SJCRH30 (cell line): ENCODE data around the gene BMP10. TPM values are rescaled to one million over a fixed set of nuclear protein-coding genes. Genes with fewer than 3 reads are reported as not detected.

Experiments used
- DNase-seq, 2 experiments: peaks; one replicate each; pipeline ENCODE4 v3.0.0-alpha.2; 2015 to 2020
- H3K27ac ChIP-seq: fragments of 250-450 bp; sonication (Bioruptor Pico); 2 replicates; pipeline ENCODE4 v1.5.1; 2020; ENCODE audit warnings: mild to moderate bottlenecking, moderate library complexity
- H3K27me3 ChIP-seq: fragments of 250-450 bp; sonication (Bioruptor Pico); 2 replicates; pipeline ENCODE4 v1.5.1; 2020; ENCODE audit warnings: mild to moderate bottlenecking, moderate library complexity
- H3K36me3 ChIP-seq: fragments of 250-450 bp; sonication (Bioruptor Pico); 2 replicates; pipeline ENCODE4 v1.5.1; 2020; ENCODE audit warnings: mild to moderate bottlenecking, moderate library complexity
- H3K4me1 ChIP-seq: fragments of 250-450 bp; sonication (Bioruptor Pico); 2 replicates; pipeline ENCODE4 v1.5.1; 2020; ENCODE audit warnings: mild to moderate bottlenecking, moderate library complexity
- H3K4me3 ChIP-seq: fragments of 250-450 bp; sonication (Bioruptor Pico); 2 replicates; pipeline ENCODE4 v1.5.1; 2020; ENCODE audit warnings: mild to moderate bottlenecking, moderate library complexity
- H3K9me3 ChIP-seq: fragments of 250-450 bp; sonication (Bioruptor Pico); replicated peaks from 2 replicates; pipeline ENCODE4 v1.5.1; 2020; ENCODE audit warnings: mild to moderate bottlenecking, moderate library complexity
- total RNA-seq: library from RNA; depleted of rRNA; stranded (reverse); fragments of >200 nt; shearing (Covaris generic); gene quantifications from 2 replicates; pipeline ENCODE4 v1.2.3, GENCODE V29; 2014; rRNA removed

BMP10 gene
- total RNA-seq, 1 experiment from 2014 or later: not detected

DNA sequence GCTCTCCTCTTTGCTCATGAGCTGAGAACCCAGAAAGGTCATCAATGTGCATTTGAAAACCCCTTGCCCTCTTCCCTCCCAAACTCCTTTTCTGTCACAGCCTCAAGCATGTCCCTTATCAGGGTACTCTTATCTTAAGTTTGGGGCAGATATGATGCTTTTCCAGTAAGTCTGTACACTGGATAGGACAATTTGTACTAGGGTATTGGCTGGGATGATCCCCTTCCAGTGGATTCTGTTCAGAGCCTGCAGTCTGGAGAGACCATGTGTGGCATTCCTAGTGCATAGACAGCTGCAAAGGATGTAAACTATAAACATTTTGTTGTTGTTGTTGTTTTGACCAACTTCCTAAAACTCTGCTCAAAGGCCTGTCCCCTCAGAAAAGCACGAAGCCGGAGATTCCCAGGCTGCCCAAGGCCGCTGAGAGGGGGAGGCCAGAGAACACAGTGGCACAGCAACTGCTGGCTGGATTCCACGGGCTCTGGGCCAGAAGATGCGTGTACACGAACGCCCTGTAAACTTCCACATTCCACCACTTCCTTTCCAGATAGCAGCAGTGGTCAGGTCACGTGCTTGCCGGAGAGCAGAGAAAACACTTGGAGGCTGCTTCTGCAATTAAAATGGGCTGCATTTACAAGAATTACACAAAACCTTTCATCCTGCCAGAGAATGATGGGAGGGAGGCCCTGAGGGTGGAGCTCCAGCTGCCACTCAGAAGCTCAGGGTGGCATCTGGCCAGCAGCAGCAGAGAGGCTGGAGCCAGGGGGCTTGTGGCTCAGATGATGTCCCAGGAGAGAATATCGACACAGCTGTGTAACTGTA lies 42.1 kb downstream of the BMP10 start:
- peak; percentile 98 to 99 for DNase-seq
- H3K4me1 ChIP-seq: peaks cover 41% of the 10 kb centered on the region
- peak overlapping the region; percentile 6 for H3K4me3 ChIP-seq
- peak overlapping the region; percentile 74 for H3K27ac ChIP-seq
- H3K27me3 ChIP-seq: no peaks in the 10 kb centered on the region
- no peaks in the 10 kb centered on the region for H3K36me3 ChIP-seq
- H3K9me3 ChIP-seq: no peaks in the 10 kb centered on the region

- no peaks in the 10 kb centered on the region for H3K36me3 ChIP-seq
- no peak overlapping the region for H3K4me3 ChIP-seq
- no peaks in the 10 kb centered on the region for H3K27me3 ChIP-seq
- no peaks in the 10 kb centered on the region for H3K9me3 ChIP-seq
- no peak overlapping the region; the same call in 1 of the 2 replicates for H3K27ac ChIP-seq
- no peak for DNase-seq
- peaks cover 37% of the 10 kb centered on the region for H3K4me1 ChIP-seq
These were observed 43.5 kb downstream of the BMP10 start for GRCh38 chr2:68827666-68828065.

- H3K27ac ChIP-seq: no peak overlapping the region
- H3K9me3 ChIP-seq: no peaks in the 10 kb centered on the region
- no peak overlapping the region for H3K4me3 ChIP-seq
- H3K36me3 ChIP-seq: no peaks in the 10 kb centered on the region
- DNase-seq: no peak
- peaks cover 23% of the 10 kb centered on the region for H3K4me1 ChIP-seq
- no peaks in the 10 kb centered on the region for H3K27me3 ChIP-seq
These were observed 45.3 kb downstream of the BMP10 start for GRCh38 chr2:68825866-68826265.

DNA sequence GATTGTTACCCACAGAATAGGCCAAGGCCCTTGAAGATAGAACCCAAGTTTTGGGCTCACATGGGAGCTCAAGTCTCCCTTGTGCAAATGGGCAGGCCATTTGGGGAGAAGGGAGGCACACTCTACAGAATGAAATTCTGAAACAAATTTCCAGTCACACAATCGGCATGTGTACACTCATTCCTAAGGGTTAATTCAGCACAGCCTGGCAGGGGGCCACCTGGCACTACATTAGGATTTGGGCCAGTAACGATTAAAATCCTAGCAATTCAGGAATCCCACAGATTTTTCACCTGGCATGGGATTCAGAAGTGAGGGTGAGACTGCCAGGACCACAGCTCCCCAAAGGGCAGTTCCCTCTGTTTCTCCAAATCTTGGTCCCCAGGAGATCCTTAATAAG lies 46.4 kb downstream of the BMP10 start:
- Histone ChIP-seq H3K4me1 (peaks cover 19% of the 10 kb centered on the region), H3K27me3 (no peaks in the 10 kb centered on the region), H3K9me3 (no peaks in the 10 kb centered on the region), H3K27ac (no peak overlapping the region), H3K4me3 (no peak overlapping the region), H3K36me3 (no peaks in the 10 kb centered on the region)
- no peak for DNase-seq

- no peaks in the 10 kb centered on the region for H3K36me3 ChIP-seq
- H3K9me3 ChIP-seq: no peaks in the 10 kb centered on the region
- no peaks in the 10 kb centered on the region for H3K27me3 ChIP-seq
- no peaks in the 10 kb centered on the region for H3K4me1 ChIP-seq
- no peak overlapping the region for H3K4me3 ChIP-seq
- DNase-seq: no peak
- H3K27ac ChIP-seq: no peak overlapping the region
These were observed 48.9 kb downstream of the BMP10 start for GRCh38 chr2:68822207-68822872.

DNA sequence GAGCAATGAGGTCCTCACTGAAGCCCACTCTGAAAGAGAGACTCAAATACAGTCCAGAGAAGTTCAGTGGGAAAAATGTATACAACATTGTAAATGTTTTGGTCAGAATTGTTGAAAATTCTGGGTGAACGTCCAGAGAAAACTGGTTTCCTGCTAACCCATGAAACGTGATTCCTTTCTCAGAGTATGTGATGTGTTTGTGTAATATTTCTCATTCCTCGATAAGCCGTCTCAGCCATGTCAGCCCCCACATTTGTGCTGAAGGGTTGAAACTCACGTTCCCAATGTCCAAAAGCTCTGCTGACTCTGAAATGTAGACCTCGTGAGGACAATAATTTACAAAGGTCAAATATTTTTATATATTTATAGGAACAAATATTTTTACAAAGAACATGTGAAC lies 51.6 kb downstream of the BMP10 start:
- Histone ChIP-seq H3K27me3 (no peaks in the 10 kb centered on the region), H3K4me1 (peaks cover 5% of the 10 kb centered on the region), H3K4me3 (no peak overlapping the region), H3K9me3 (no peaks in the 10 kb centered on the region), H3K27ac (no peak overlapping the region), H3K36me3 (no peaks in the 10 kb centered on the region)
- DNase-seq: no peak

DNA sequence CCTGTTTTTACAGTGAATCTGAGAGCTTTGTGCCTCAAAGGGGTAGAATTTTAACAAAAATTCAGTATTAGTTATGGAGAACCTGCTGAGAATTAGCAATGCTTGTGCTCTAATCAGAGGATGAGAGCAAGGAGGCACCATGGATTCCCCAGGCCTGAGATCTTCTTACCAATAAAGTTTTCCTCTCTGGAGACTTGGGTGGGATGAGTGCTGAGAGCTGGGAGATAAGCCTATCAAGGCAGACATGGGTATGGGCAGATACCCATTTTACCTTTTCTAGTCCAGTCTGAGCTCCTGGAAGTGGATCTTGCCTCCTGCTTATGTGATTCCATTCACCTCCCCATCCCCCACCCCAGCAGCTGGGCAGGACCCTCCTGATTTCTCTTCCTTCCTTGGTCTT lies 53.9 kb downstream of the BMP10 start:
- Histone ChIP-seq H3K27ac (no peak overlapping the region), H3K4me1 (peaks cover 28% of the 10 kb centered on the region), H3K9me3 (no peaks in the 10 kb centered on the region), H3K36me3 (no peaks in the 10 kb centered on the region), H3K4me3 (no peak overlapping the region), H3K27me3 (no peaks in the 10 kb centered on the region)
- no peak for DNase-seq

Other genes with a start within 250 kb of the BMP10 start
- gene PROKR1, start 227.8 kb downstream of the BMP10 start, total RNA-seq: 0.03 TPM in 1 of 2 replicates, not detected in the other
- gene ARHGAP25, start 136.6 kb downstream of the BMP10 start, total RNA-seq: 6.3 and 6.6 TPM in 2 replicates
- not detected in 2 replicates for gene GKN2, start 81.5 kb upstream of the BMP10 start, total RNA-seq
- not detected in 2 replicates for gene GKN1, start 103.2 kb upstream of the BMP10 start, total RNA-seq
- 60.9 and 67.4 TPM in 2 replicates for gene ANTXR1, start 141.8 kb upstream of the BMP10 start, total RNA-seq